GM21825 (cell line): ENCODE measurements around the gene GTF3A.

ENCODE experiments used
- ATAC-seq: cut with Tn5 transposase; IDR thresholded peaks from one replicate; pipeline ENCODE4 v1.9.1; 2021; ENCODE audit warnings: mild to moderate bottlenecking, moderate library complexity; ENCODE audit not compliant: unreplicated experiment

The GTF3A gene

DNA sequence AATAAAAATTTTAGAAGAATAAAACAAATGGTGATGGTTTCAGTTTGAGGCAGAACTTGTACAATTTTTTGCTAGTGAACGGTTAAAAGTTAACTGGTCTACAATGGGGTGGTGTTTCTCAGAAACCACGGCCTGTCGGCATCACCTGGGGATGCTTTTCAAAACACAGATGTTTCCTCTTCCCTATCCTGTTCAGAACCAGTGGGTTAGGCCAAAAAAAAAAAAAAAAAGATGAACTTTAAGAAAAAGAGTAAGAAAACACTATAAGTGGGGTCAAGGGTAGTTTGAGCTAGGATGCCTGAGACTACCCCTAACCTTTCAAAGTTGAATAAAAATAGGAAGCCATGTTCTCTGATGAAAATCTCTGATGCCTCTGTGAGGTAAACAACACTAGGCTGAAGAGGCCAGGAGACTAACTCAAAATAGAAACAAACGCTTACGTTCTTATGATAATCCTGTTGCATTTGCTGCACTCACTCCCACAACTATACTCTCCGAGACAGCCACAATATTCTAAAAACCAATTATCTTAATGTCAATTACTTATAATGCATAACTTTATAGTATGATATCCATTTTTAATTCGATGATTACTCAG is 22.7 kb downstream of the GTF3A start:
- ATAC-seq, result peak; percentile 24

DNA sequence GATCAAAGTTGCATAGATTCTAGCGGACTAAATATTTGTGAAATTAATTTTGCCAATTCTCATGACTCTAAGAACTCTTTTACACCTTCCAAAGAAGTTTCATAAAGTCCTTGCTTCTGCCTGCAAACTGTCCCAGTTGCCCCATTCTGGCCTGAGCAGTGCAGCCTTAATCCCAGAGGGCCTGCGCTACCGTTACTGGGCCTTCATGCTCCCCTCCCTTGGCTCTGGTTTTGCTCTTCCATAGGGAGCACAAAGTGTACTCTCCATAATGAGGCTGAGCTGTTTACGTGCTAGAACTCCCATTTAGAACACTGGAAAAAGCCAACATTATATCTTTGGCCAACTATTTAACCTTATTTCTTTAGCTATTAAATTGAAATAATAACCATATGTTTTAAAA is 23.9 kb downstream of the GTF3A start:
- no peak for ATAC-seq

- no peak for ATAC-seq
Measured at GRCh38 chr13:27449081-27449603, 24.7 kb downstream of the GTF3A start.

GRCh38 chr13:27449936-27450828 is 25.8 kb downstream of the GTF3A start, which contains the start of gene MTIF3:
Gene MTIF3 (minus strand): TSS chr13:27450564. CDS start chr13:27440448, 10,116 bp downstream.
- peak; percentile 71 for ATAC-seq

GRCh38 chr13:27450921-27451471 is 26.6 kb downstream of the GTF3A start:
- no peak for ATAC-seq

GRCh38 chr13:27455331-27455855 is 31.0 kb downstream of the GTF3A start:
- no peak for ATAC-seq

DNA sequence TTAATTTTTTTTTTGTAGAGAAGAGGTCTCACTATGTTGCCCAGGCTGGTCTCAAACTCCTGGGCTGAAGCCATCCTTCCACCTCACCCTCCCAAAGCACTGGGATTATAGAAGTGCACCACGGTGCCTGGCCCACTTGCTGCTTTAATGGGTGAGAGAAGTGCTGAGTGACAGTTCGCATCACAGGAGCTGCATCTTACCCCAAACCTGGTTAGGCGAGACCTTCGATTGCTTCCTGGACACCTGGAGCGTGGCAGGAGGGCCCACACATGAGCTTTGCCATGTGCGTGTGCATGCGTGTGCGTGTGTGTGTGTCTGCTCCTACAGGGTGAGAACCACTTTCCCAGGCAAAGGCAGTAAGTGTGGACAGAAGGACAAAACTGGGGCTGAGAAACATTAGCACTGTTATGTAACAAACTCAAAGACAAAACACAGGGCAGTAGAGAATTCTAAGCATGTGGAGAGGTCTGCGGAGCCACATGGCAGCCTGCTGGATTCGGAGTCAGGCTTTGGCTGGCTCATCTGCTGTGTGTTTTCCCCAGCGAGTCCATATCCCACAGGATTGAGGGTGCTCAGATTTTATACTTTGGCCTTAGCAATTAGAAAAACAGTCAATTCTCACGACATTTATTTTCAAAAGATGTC is 37.6 kb downstream of the GTF3A start:
- no peak for ATAC-seq

GRCh38 chr13:27463500-27463899 is 39.1 kb downstream of the GTF3A start:
- ATAC-seq, result no peak

GRCh38 chr13:27465611-27466010 is 41.2 kb downstream of the GTF3A start:
- ATAC-seq, result no peak

GRCh38 chr13:27466513-27466912 is 42.1 kb downstream of the GTF3A start:
- no peak for ATAC-seq

GRCh38 chr13:27470075-27470820 is 45.8 kb downstream of the GTF3A start:
- ATAC-seq, result no peak

- no peak for ATAC-seq
Measured at GRCh38 chr13:27472441-27472840, 48.0 kb downstream of the GTF3A start.

DNA sequence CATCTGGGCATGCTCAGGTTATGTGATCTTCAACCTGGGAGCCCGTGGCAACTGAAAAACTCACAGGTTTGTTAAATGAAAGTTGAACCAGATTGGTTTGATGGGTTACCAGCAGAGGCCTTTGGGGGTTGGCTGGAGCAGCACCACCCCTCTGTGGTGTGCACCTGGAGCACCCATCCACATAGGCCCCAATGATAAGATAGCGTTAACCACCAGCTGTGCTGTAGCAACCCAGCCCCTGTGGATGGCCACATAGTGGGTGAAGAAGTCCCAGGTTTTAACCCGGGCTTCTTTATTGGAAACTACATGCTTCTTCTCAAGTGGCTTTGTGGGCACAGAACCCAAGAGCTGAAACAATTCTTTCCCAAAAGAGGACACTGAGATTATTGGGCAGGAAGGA is 48.5 kb downstream of the GTF3A start:
- ATAC-seq, result no peak

DNA sequence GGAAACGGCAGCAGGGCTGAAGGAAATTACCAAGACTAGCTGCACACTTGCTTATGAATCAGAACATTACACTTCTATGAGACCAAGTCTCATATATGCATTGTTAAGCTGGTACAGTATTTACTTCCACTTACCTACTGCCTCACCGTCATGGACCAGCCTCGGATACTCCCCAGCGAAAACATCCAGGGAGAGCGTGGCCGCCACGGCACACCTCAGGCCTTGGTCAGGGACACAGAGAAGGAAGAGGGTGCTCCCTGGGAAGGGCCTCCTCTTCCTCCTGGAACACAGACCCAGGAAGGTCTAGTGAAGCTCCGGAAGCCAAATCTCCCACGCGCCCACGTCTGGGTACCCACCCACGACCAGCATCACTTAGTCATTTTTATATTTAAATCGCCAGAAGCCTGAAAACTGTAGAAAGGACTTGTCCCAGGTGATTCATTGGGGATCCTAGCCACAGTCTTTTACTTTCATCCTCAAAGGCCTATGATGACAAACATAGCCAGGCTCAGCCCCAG is 50.4 kb downstream of the GTF3A start:
- no peak for ATAC-seq

DNA sequence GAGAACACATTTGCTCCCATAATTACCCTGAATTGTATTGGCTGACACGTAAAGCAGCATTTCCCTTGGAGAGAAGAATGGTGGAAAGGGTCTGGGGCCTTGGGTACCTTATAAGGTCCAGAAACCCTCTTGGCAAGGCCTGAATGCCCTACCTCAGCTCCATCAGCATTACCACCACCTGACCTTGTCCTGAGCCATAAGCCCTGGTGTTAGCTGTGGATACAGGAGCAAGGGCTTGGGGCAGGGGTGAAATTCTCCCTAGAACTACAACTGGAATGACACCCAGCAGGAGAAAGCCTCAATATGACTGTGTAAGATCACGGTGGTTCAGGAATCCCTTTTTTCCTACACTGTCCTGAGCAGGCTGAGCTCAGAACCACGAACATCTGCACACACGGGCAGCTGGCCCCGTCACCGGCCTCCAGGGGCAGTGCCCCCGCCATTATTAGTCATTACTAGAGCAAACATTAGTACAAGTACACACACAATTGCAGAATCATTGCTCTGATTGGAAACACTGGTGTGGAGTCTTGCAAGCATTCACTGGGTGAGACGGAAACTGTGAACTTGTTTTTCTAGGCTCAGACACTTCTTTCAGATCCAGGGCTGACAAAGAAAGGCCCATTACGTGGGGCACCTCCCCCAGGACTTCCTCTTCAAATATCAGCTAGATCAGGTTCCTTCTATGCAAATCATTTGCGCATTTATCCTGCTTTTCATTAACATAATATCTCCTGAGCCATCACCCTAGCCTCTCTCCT is 52.7 kb downstream of the GTF3A start:
- peak; percentile 51 for ATAC-seq

DNA sequence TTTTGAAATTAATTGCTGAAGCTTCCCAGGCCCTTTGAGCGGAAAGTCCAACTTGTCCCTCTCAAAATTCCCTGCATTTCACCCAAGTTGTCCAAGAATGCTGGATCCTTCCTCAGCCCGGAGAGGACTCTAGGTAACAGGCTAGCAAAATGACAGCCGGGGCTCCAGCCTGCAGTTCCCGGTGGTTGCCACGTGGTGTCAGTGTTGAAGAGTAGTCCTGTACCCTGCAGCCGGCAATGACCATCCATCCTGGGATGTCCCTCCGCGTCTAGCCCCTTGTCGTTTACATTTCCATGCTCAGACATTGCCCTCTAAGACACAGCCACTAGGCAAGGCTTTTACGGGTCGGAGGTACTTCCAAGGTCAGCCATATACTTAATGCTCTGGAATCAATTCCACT is 57.3 kb downstream of the GTF3A start:
- ATAC-seq, result no peak

- peak; percentile 94 for ATAC-seq
Measured at GRCh38 chr13:27482983-27483382, 58.6 kb downstream of the GTF3A start.

DNA sequence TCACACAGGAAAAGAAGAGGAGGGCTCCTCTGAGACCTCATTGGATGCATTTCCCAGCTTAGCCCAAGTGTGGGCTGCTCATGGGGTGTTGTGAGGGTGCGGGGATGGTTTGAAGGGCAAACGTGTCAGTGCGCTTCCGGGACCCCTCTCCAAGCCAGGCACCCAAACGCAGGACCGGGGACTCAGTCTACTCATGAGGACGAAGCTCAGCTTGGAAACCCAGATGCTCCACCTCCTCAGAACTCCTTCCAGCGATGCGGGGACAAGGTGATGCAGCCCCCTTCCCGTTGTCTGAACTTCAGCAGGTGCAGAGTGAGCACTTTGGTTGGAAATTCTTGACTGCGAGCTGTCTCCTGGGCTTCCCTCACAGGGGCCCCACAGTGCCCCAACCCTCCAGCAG is 59.0 kb downstream of the GTF3A start:
- ATAC-seq, result no peak
